Type B pancreatic cell (in vitro differentiated cells): ENCODE measurements around the gene SLC1A4. TPM values are rescaled to one million over a fixed set of nuclear protein-coding genes. Genes with fewer than 3 reads are reported as not detected.
A peak's percentile ranks its signal among the peaks of the same experiment; 100 is the strongest.

Source experiments
- DNase-seq: peaks from one replicate; pipeline ENCODE4 v3.0.0; 2021; ENCODE audit warnings: mixed read lengths; ENCODE audit not compliant: unreplicated experiment; ENCODE audit errors: extremely low spot score
- H3K27ac Mint-ChIP-seq: 2 replicates; pipeline ENCODE4 v1.8.0; 2021; ENCODE audit warnings: mild to moderate bottlenecking, mixed read lengths
- H3K27me3 Mint-ChIP-seq: 2 replicates; pipeline ENCODE4 v1.8.0; 2021; ENCODE audit warnings: mixed read lengths
- H3K36me3 Mint-ChIP-seq: 2 replicates; pipeline ENCODE4 v1.8.0; 2021; ENCODE audit warnings: mixed read lengths
- H3K4me1 Mint-ChIP-seq: one replicate; pipeline ENCODE4 v1.8.0; 2021; ENCODE audit warnings: mixed read lengths; ENCODE audit not compliant: unreplicated experiment
- H3K4me3 Mint-ChIP-seq: 2 replicates; pipeline ENCODE4 v1.8.0; 2021; ENCODE audit warnings: mild to moderate bottlenecking, mixed read lengths
- H3K9me3 Mint-ChIP-seq: 2 replicates; pipeline ENCODE4 v1.8.0; 2021; ENCODE audit warnings: mixed read lengths
- total RNA-seq: library from RNA; stranded (reverse); gene quantifications from 2 replicates; pipeline ENCODE4 v1.2.1, GENCODE V29; 2021; ENCODE audit warnings: low replicate concordance
- TF ChIP-seq, protein P1 (sequence below): fragments of 200-600 bp; sonication (generic); conservative IDR thresholded peaks from 2 replicates; pipeline ENCODE4 v1.5.0; 2021; ENCODE audit warnings: antibody characterized with exemption, mild to moderate bottlenecking

SLC1A4 gene
- total RNA-seq, 1 donor from 2014 or later = 13.1 TPM

DNA sequence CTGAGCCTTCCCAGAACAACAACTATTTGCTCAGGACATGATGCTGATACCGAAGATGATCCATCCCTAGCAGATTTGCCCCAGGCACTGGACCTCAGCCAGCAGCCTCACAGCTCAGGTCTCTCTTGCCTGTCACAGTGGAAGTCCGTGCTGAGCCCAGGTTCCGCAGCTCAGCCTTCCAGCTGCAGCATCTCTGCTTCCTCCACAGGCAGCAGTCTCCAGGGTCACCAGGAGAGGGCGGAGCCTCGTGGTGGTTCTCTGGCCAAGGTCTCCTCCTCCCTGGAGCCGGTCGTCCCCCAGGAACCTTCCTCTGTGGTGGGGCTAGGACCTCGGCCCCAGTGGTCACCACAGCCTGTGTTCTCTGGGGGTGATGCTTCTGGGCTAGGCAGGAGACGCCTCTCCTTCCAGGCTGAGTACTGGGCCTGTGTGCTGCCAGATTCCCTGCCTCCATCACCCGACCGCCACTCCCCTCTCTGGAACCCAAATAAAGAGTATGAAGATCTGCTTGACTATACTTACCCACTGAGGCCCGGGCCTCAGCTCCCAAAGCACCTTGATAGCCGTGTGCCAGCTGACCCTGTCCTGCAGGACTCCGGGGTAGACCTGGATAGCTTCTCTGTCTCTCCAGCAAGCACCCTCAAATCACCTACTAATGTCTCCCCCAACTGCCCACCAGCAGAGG is 82.4 kb downstream of the SLC1A4 start:
- no peak overlapping the region for H3K4me3 Mint-ChIP-seq
- H3K4me1 Mint-ChIP-seq = peaks cover 13% of the 10 kb centered on the region
- no peak overlapping the region for H3K27ac Mint-ChIP-seq
- no peaks in the 10 kb centered on the region for H3K27me3 Mint-ChIP-seq
- TF ChIP-seq, protein P1, sequence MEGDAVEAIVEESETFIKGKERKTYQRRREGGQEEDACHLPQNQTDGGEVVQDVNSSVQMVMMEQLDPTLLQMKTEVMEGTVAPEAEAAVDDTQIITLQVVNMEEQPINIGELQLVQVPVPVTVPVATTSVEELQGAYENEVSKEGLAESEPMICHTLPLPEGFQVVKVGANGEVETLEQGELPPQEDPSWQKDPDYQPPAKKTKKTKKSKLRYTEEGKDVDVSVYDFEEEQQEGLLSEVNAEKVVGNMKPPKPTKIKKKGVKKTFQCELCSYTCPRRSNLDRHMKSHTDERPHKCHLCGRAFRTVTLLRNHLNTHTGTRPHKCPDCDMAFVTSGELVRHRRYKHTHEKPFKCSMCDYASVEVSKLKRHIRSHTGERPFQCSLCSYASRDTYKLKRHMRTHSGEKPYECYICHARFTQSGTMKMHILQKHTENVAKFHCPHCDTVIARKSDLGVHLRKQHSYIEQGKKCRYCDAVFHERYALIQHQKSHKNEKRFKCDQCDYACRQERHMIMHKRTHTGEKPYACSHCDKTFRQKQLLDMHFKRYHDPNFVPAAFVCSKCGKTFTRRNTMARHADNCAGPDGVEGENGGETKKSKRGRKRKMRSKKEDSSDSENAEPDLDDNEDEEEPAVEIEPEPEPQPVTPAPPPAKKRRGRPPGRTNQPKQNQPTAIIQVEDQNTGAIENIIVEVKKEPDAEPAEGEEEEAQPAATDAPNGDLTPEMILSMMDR = peak; percentile 42
- no peaks in the 10 kb centered on the region for H3K9me3 Mint-ChIP-seq
- H3K36me3 Mint-ChIP-seq = peaks cover 6% of the 10 kb centered on the region
- DNase-seq = no peak

DNA sequence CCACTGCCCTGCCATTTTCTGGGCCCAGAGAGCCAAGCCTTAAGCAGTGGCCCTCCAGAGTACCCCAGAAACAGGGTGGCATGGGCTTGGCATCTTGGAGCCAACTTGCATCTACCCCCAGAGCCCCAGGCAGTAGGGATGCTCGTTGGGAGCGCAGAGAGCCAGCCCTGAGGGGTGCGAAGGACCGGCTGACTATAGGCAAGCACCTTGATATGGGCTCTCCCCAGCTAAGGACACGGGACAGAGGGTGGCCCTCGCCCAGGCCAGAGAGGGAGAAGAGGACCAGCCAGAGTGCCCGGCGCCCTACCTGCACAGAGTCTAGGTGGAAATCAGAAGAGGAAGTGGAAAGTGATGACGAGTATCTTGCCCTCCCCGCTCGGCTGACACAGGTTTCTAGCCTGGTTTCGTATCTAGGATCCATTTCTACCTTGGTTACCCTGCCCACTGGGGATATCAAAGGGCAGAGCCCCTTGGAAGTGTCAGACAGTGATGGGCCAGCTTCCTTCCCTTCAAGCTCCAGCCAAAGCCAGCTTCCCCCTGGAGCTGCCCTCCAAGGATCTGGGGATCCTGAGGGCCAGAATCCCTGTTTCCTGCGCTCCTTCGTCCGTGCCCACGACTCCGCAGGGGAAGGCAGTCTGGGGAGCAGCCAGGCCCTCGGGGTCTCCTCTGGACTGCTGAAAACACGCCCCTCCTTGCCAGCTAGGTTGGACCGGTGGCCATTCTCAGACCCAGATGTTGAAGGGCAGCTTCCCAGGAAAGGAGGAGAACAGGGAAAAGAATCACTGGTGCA is 83.2 kb downstream of the SLC1A4 start:
- H3K27me3 Mint-ChIP-seq = no peaks in the 10 kb centered on the region
- no peak for DNase-seq
- no peak overlapping the region for H3K4me3 Mint-ChIP-seq
- H3K36me3 Mint-ChIP-seq = peaks cover 6% of the 10 kb centered on the region
- TF ChIP-seq, protein P1 = no peak
- no peaks in the 10 kb centered on the region for H3K9me3 Mint-ChIP-seq
- no peak overlapping the region for H3K27ac Mint-ChIP-seq
- peaks cover 13% of the 10 kb centered on the region for H3K4me1 Mint-ChIP-seq

Other genes starting within 250 kb of the SLC1A4 start
- gene CEP68, start 67.0 kb downstream of the SLC1A4 start, total RNA-seq = 8.3 and 21.5 TPM in 2 replicates
- gene RAB1A, start 140.7 kb downstream of the SLC1A4 start, total RNA-seq = 128 and 201 TPM in 2 replicates
- 188 and 222 TPM in 2 replicates for gene ACTR2, start 238.4 kb downstream of the SLC1A4 start, total RNA-seq